ENCODE measurements around the gene AGAP2. TPM values are rescaled to one million over a fixed set of nuclear protein-coding genes. Genes with fewer than 3 reads are reported as not detected.

Gene AGAP2
- 0.22 and 0.29 TPM in 2 replicates for total RNA-seq

GRCh38 chr12:57738661-57739237, at the start of gene AGAP2:
Gene AGAP2 (minus strand): TSS chr12:57738742. CDS start chr12:57738246, 496 bp downstream.

GRCh38 chr12:57782608-57783465, 44.3 kb upstream of the AGAP2 start, which contains the start of gene TSFM:
Gene TSFM (plus strand): TSS chr12:57782787. CDS start chr12:57782802, 15 bp downstream.

DNA sequence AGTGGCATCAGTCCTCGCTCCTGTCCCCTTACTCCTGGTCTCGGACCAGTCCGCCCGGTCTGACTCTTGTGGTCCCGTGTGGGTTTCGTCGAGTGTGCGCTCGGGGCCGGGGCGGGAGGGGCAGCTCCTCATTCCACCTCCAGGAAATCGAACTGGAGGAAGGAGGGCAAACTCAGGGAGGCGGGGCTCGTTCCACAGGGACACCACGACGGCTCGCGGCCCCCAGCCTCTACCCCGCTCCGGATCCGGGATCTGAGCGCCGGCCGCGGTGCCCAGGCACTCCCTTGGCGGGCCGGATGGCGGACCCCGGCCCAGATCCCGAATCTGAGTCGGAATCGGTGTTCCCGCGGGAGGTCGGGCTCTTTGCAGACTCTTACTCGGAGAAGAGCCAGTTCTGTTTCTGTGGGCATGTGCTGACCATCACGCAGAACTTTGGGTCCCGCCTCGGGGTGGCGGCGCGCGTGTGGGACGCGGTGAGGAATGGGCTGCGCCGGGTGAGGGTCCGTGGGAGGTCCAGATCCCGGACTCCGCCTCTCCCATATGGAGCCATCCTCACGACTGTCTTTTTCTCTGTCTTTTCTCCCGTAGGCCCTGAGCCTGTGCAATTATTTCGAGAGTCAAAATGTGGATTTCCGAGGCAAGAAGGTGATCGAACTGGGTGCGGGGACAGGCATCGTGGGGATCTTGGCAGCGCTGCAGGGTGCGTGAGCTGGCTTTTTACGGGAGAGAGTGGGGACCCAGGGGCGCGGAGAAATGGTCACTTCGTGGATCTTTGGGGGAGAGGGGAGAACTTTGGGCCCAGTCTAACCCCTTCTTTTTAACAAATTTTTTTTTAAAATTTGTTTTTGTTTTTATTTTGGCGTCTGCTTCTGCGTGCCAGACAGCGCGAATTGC, 34.1 kb upstream of the AGAP2 start, which contains the start of gene EEF1AKMT3:
Gene EEF1AKMT3, plus strand, starts transcription at position 186 of the 894 bp plus-strand sequence. Its CDS starts 111 bp downstream, at position 297.

GRCh38 chr12:57771873-57772428, 33.4 kb upstream of the AGAP2 start, which contains the start of gene METTL1:
Gene METTL1 (minus strand): TSS chr12:57772105. CDS start chr12:57772083, 22 bp downstream.

DNA sequence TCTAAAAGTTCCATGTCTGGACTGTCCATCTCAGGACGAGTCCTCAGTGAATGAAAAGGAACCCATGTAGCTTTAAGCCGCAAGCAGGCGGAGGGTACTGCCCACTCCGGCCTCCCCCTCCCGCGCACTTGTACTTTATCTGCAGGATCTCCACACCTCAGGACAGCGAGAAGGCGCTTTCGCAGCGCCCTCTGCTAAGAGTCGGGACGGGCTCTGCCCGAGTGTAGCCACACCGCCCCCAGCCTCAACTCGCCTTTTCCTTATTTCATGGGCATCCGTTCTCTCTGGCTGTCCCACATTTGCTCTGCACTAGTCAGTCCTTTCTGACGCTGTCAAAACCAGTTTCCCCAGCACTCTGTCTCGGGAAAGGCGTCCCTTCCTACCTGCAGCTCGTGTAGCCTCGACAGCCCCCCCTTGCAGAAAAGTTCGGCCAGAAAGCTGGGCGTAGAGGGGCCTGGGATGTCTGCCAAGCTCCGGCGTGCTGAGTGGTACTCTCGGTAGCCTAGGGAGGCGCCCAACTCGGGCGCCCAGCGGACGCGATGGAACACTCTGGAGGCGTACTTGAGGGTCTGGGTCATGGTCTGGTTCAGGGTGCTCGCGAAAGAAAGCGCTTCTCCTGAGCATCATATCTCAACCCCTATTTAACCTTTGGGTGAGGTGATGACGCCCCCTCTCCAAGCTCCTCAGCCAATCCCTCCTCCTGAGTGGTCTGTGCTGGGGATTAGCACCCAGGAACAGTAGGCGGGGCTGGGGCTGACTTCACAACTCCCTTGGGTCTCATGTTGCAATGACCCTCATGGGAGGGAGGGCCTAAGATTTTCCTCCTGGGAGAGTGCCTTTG, 28.1 kb upstream of the AGAP2 start, which contains the start of gene CYP27B1:
Gene CYP27B1, minus strand, starts transcription at position 615 of the 841 bp plus-strand sequence. Its CDS starts 37 bp downstream, at position 578.

DNA sequence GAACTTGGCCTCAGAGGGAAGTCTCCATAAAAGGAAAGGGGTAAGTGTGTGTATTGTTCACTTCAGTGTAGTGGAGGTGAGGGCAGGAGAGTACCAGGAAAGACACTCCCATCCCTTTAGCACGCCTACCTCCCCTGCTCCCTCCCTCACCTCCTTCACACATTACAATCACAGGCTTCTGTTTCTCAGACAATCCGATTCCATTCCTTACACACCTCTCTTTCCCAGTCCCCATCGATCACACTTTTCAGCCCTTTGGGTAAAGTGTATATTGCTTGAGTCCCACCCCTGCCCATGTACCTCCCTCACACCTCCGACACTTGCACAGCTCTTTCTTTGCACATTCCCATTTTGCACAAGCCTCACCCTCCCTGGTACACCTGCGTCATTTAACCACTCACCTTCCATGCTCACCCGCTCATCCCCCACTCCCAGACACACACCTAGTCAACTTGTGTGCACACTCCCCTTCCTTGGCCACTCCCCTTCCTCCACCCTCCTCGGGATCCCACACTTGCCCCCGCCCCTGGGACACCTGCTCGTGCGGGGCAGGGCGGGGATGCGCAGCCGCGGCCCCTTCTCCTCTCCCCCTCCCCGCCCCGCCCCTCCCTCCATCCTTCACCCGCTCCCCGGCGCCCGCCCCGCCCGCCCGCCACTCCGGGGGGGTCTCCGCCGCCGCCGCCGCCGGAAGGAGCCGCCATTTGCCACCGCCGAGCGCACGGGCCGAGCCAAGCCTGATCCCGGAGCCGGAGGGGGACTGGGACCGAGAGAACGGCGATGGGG, 16.1 kb upstream of the AGAP2 start, which contains the start of gene MARCHF9:
Gene MARCHF9, plus strand, starts transcription at position 693 of the 783 bp plus-strand sequence. CDS start 426 bp downstream, outside the sequence.

GRCh38 chr12:57751788-57752667, 13.5 kb upstream of the AGAP2 start, which contains the start of gene CDK4:
Gene CDK4 (minus strand): TSS chr12:57752310. CDS start chr12:57751717, 593 bp downstream.

GRCh38 chr12:57744777-57745484, 6.4 kb upstream of the AGAP2 start, which contains the start of gene TSPAN31:
Gene TSPAN31 (plus strand): TSS chr12:57745039. CDS start chr12:57745155, 116 bp downstream.

DNA sequence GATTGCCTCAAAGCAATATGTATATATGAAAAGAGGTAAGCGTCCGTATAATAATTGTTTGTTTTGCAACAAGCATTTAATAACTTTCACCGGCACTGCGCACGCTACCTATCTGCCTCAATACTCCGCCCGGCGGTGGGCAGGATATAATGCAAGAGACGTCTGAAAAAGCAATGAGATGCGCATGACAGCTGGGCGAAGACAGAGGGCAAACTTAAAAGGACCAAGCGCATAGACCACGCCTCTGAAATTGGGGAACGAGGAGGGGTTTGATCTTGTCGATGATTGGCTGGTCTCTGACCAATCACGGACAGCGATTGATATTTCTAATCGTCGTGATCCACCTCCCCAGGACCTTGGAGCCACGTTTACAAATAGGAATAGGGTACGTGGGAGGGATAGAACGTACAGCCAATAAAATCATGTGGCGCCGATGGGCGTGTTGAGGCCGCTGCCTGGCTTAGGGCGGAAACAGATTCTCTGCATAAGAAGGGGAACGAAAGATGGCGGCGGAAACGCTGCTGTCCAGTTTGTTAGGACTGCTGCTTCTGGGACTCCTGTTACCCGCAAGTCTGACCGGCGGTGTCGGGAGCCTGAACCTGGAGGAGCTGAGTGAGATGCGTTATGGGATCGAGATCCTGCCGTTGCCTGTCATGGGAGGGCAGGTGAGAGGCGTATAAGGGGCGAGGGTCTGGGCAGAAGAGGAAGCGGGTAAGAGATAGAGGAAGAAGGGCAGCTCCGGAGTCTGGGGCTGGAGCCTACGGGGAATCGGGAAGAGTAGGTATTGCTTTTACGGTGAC, 44.7 kb downstream of the AGAP2 start, which contains the start of gene OS9:
Gene OS9, plus strand, starts transcription at position 474 of the 800 bp plus-strand sequence. Its CDS starts 30 bp downstream, at position 504.

Other genes starting within 250 kb of the AGAP2 start
- gene DDIT3, start 218.2 kb downstream of the AGAP2 start, total RNA-seq: 12.7 and 433 TPM in 2 replicates
- gene MBD6, start 215.9 kb downstream of the AGAP2 start, total RNA-seq: 7.0 and 12.5 TPM in 2 replicates
- 106 and 107 TPM in 2 replicates for gene DCTN2, start 191.6 kb downstream of the AGAP2 start, total RNA-seq
- gene KIF5A, start 188.7 kb downstream of the AGAP2 start, total RNA-seq: under 0.01 and 0.14 TPM in 2 replicates
- 30.6 and 31.4 TPM in 2 replicates for gene PIP4K2C, start 147.6 kb downstream of the AGAP2 start, total RNA-seq
- 21.2 and 22.5 TPM in 2 replicates for gene DTX3, start 133.9 kb downstream of the AGAP2 start, total RNA-seq
- 9.0 and 9.8 TPM in 2 replicates for gene ARHGEF25, start 127.3 kb downstream of the AGAP2 start, total RNA-seq
- 2.8 and 5.3 TPM in 2 replicates for gene B4GALNT1, start 105.5 kb downstream of the AGAP2 start, total RNA-seq
- gene OS9, start 44.6 kb downstream of the AGAP2 start, total RNA-seq: 113 and 651 TPM in 2 replicates
- 34.6 and 44.8 TPM in 2 replicates for gene TSPAN31, start 6.3 kb upstream of the AGAP2 start, total RNA-seq
- 301 and 304 TPM in 2 replicates for gene CDK4, start 13.6 kb upstream of the AGAP2 start, total RNA-seq
- gene MARCHF9, start 16.4 kb upstream of the AGAP2 start, total RNA-seq: 1.6 and 5.3 TPM in 2 replicates
- gene CYP27B1, start 28.3 kb upstream of the AGAP2 start, total RNA-seq: 1.1 and 2.3 TPM in 2 replicates
- 12.5 and 12.7 TPM in 2 replicates for gene METTL1, start 33.4 kb upstream of the AGAP2 start, total RNA-seq
- 8.9 and 9.4 TPM in 2 replicates for gene EEF1AKMT3, start 33.9 kb upstream of the AGAP2 start, total RNA-seq
- gene TSFM, start 44.0 kb upstream of the AGAP2 start, total RNA-seq: 18.2 and 19.5 TPM in 2 replicates
- 1.3 and 3.1 TPM in 2 replicates for gene AVIL, start 80.0 kb upstream of the AGAP2 start, total RNA-seq
- gene CTDSP2, start 108.0 kb upstream of the AGAP2 start, total RNA-seq: 102 and 186 TPM in 2 replicates
- gene ATP23, start 202.8 kb upstream of the AGAP2 start, total RNA-seq: 0.66 and 5.9 TPM in 2 replicates

All from placental pericyte (primary cell).